HepG2 (cell line): ENCODE results near the gene PMEPA1. TPM values are rescaled to one million over a fixed set of nuclear protein-coding genes. Genes with fewer than 3 reads are reported as not detected.

Source experiments
- ATAC-seq: fragments of 200-7000 bp; cut with Tn5 transposase; 3 replicates; pipeline ENCODE4 v1.9.1; 2020; ENCODE audit warnings: mild to moderate bottlenecking, moderate library complexity
- BruUV-seq: library from RNA; stranded (reverse); fragments of 400-500 nt; replicated peaks from 2 replicates; lab custom pipeline; 2021; lab: Mats Ljungman, UMichigan
- CTCF ChIA-PET: fragments of 300-600 bp; formaldehyde crosslinking; extraction: SDS; loops from one replicate; lab custom pipeline; 2021; ENCODE audit warnings: low total read pairs, inconsistent platforms, low intra/inter-chr PET ratio; lab: Yijun Ruan, JAX
- POLR2A ChIA-PET: fragments of 350-600 bp; sonication (Branson Sonifier 250); formaldehyde crosslinking; loops from one replicate; lab custom pipeline; 2020; ENCODE audit warnings: antibody characterized with exemption, inconsistent platforms; lab: Yijun Ruan, JAX
- DNase-seq: peaks from one replicate; pipeline ENCODE4 v3.0.0-alpha.2; 2015; ENCODE audit warnings: low spot score
- FAIRE-seq: peaks from 3 replicates; lab custom pipeline; 2011; peaks lifted over from hg19 to GRCh38; lab: Jason Lieb, UNC
- H2AFZ ChIP-seq: one replicate; pipeline ENCODE4 v1.6.1; 2011; ENCODE audit warnings: low read length, inconsistent platforms
- H3K27ac ChIP-seq: fragments of 300-600 bp; 3 replicates; pipeline ENCODE4 v1.8.0; 2011; ENCODE audit warnings: mixed run types, mild to moderate bottlenecking, mixed read lengths, low read length, inconsistent platforms; ENCODE audit not compliant: insufficient read depth; ENCODE audit errors: extremely low read length
- H3K27me3 ChIP-seq, 2 experiments: fragments of 200-600 bp in 1 of 2; 2 replicates in 1 of 2; 3 replicates in 1 of 2; pipeline versions ENCODE4 v1.6.0 to v1.8.0; 2011; ENCODE audit warnings: low read length in 2 of 2, mild to moderate bottlenecking in 2 of 2, moderate library complexity in 2 of 2, inconsistent platforms in 1 of 2; ENCODE audit not compliant: insufficient read depth in 2 of 2, control insufficient read depth in 1 of 2
- H3K36me3 ChIP-seq, 2 experiments: fragments of 200-600 bp in 1 of 2; replicated peaks in 1 of 2; 2 replicates in 1 of 2; 3 replicates in 1 of 2; pipeline versions ENCODE4 v1.5.1 to v1.8.0; 2011; ENCODE audit warnings: low read length in 2 of 2, inconsistent platforms in 1 of 2; ENCODE audit not compliant: insufficient read depth in 2 of 2, control insufficient read depth in 1 of 2
- H3K4me1 ChIP-seq: 2 replicates; pipeline ENCODE4 v1.5.1; 2012; ENCODE audit warnings: low read length, inconsistent platforms; ENCODE audit not compliant: insufficient read depth
- H3K4me2 ChIP-seq: 2 replicates; pipeline ENCODE4 v1.6.0; 2011; ENCODE audit warnings: low read depth, low read length, inconsistent platforms
- H3K4me3 ChIP-seq, 3 experiments: fragments of 200-600 bp in 1 of 3; sonication (generic), shearing (Covaris generic) in 1 of 3; replicated peaks in 1 of 3; 2 replicates each; pipeline ENCODE4 v1.5.1; 2011 to 2016; ENCODE audit warnings: low read length in 3 of 3, inconsistent platforms in 2 of 3, low read depth in 2 of 3, mild to moderate bottlenecking in 2 of 3, control low read depth in 1 of 3, mixed read lengths in 1 of 3; ENCODE audit not compliant: insufficient read depth in 1 of 3
- H3K79me2 ChIP-seq: one replicate; pipeline ENCODE4 v1.6.1; 2011; ENCODE audit warnings: low read length, inconsistent platforms; ENCODE audit not compliant: insufficient read depth
- H3K9ac ChIP-seq: 2 replicates; pipeline ENCODE4 v1.6.0; 2011; ENCODE audit warnings: mild to moderate bottlenecking, low read depth, low read length, inconsistent platforms; ENCODE audit not compliant: insufficient read depth
- H3K9me3 ChIP-seq: 2 replicates; pipeline ENCODE4 v1.5.1; 2012; ENCODE audit warnings: mild to moderate bottlenecking, low read length
- H4K20me1 ChIP-seq: 2 replicates; pipeline ENCODE4 v1.6.0; 2011; ENCODE audit warnings: inconsistent platforms, mild to moderate bottlenecking, low read length, moderate library complexity; ENCODE audit not compliant: insufficient read depth
- MED1 ChIP-seq: sonication (generic); formaldehyde crosslinking; IDR thresholded peaks from 2 replicates; pipeline ENCODE4 v1.4.0; 2020; ENCODE audit warnings: missing genetic modification reagents
- MZF1 ChIP-seq: sonication (generic); formaldehyde crosslinking; IDR thresholded peaks from 2 replicates; pipeline ENCODE4 v1.8.1; 2023; ENCODE audit warnings: mild to moderate bottlenecking, missing genetic modification reagents, borderline replicate concordance
- RNF2 ChIP-seq: fragments of 450-650 bp; conservative IDR thresholded peaks from 2 replicates; pipeline ENCODE4 v1.6.1; 2016; ENCODE audit warnings: low read depth
- SNAI1 ChIP-seq: sonication (generic); formaldehyde crosslinking; IDR thresholded peaks from 2 replicates; pipeline ENCODE4 v1.5.0; 2020; ENCODE audit warnings: mild to moderate bottlenecking, missing genetic modification reagents, borderline replicate concordance
- TCF12 ChIP-seq, 2 experiments: fragments of 450-650 bp in 1 of 2; sonication (generic) in 1 of 2; formaldehyde crosslinking in 1 of 2; IDR thresholded peaks; 2 replicates each; pipeline versions ENCODE4 v1.6.1 to v1.8.0; 2017 to 2022; ENCODE audit warnings: antibody characterized with exemption in 1 of 2, mild to moderate bottlenecking in 1 of 2, missing genetic modification reagents in 1 of 2, moderate library complexity in 1 of 2
- ZEB1 ChIP-seq: IDR thresholded peaks from 2 replicates; pipeline ENCODE4 v1.6.1; 2012; ENCODE audit warnings: mild to moderate bottlenecking, low read depth, inconsistent platforms; ENCODE audit not compliant: insufficient replicate concordance
- ZNF160 ChIP-seq: sonication (generic); formaldehyde crosslinking; IDR thresholded peaks from 2 replicates; pipeline ENCODE4 v1.8.0; 2022; ENCODE audit warnings: mild to moderate bottlenecking, inconsistent platforms, missing genetic modification reagents
- ZNF3 ChIP-seq: IDR thresholded peaks from 2 replicates; pipeline ENCODE4 v1.7.0; 2017; ENCODE audit warnings: inconsistent platforms
- ZNF382 ChIP-seq: sonication (generic); formaldehyde crosslinking; IDR thresholded peaks from 2 replicates; pipeline ENCODE4 v1.5.0; 2020; ENCODE audit warnings: missing genetic modification reagents, mild to moderate bottlenecking, borderline replicate concordance
- ZNF557 ChIP-seq: sonication (generic); formaldehyde crosslinking; IDR thresholded peaks from 2 replicates; pipeline ENCODE4 v1.4.0; 2020; ENCODE audit warnings: missing genetic modification reagents
- ZNF598 ChIP-seq: sonication (generic); formaldehyde crosslinking; IDR thresholded peaks from 2 replicates; pipeline ENCODE4 v1.5.1; 2020; ENCODE audit warnings: mild to moderate bottlenecking, missing genetic modification reagents, borderline replicate concordance
- ZNF616 ChIP-seq: sonication (generic); formaldehyde crosslinking; IDR thresholded peaks from 2 replicates; pipeline ENCODE4 v1.5.0; 2020; ENCODE audit warnings: low read depth, mild to moderate bottlenecking, missing genetic modification reagents
- WGBS: methylation state at CpG from one replicate; pipeline ENCODE4 v1.1.6; 2017; ENCODE audit warnings: low lambda C conversion rate; 5-methylcytosine and 5-hydroxymethylcytosine counted together
- in situ Hi-C: cut with HindIII; loops from 2 replicates; pipeline ENCODE4 v1.10.0; 2017; ENCODE audit warnings: low pct_unique_long_range_greater_than_20kb; ENCODE audit not compliant: extremely low pct_ligation_motif_present
- intact Hi-C: fragments of 100-400 bp; cut with micrococcal nuclease; formaldehyde crosslinking; loops from one replicate; pipeline ENCODE4 v1.10.0; 2022; ENCODE audit not compliant: unreplicated experiment
- polyA plus RNA-seq, 8 experiments: library from polyadenylated mRNA; depleted of rRNA in 3 of 8; stranded (reverse) in 7 of 8; unstranded in 1 of 8; fragments of >200 nt; fragmentation: Illumina TruSeq in 4 of 8; extraction: Trizol in 4 of 8; gene quantifications; 2 replicates each; pipeline versions ENCODE4 v1.2.1 to v1.2.3, GENCODE V29; 2011 to 2016; ENCODE audit warnings: low read depth in 4 of 8, missing spikeins in 1 of 8, mixed read lengths in 1 of 8; ENCODE audit not compliant: insufficient read depth in 1 of 8
- total RNA-seq, 5 experiments: library from RNA; depleted of rRNA; stranded (reverse); fragments of >200 nt; fragmentation: Illumina TruSeq; extraction: Trizol; gene quantifications; 2 replicates each; pipeline ENCODE4 v1.2.3, GENCODE V29; 2016; ENCODE audit warnings: low read depth in 1 of 5
- TF ChIP-seq, protein P1 (sequence below): sonication (generic); formaldehyde crosslinking; IDR thresholded peaks from 2 replicates; pipeline ENCODE4 v1.4.0; 2020; ENCODE audit warnings: missing genetic modification reagents

PMEPA1 gene
- total and polyA plus RNA-seq, 2 of the 13 experiments (the other 11 are each of a cell fraction or from before 2014, with no cell fraction given) = not detected

DNA sequence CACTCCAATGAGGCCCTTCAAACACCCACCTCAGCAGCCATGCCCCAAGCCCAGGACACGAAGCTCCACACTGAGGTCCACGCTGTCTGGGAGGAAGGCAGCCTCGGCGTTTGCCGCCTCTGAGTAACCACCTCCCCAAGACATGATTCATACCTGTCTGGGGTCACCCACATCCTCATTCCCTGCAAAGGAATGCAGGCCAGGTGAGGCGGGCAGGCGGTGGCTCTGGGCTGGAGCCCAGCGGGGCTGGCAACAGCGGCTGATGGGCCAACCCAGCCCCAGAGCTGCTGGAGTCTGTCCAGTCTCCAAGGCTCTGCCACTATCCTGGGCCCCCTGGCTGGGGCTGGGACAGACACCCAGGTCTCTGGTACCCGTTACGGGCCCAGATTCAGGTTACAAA, 14.8 kb downstream of the PMEPA1 start:
- Histone ChIP-seq H3K4me3 (no peak overlapping the region), H3K27me3 (peaks cover 37 to 96% of the 10 kb centered on the region in 2 experiments), H3K4me1 (no peaks in the 10 kb centered on the region), H3K4me2 (no peak overlapping the region), H3K9me3 (no peaks in the 10 kb centered on the region), H3K27ac (no peak overlapping the region), H2AFZ (no peak overlapping the region), H3K79me2 (no peaks in the 10 kb centered on the region), H4K20me1 (no peaks in the 10 kb centered on the region; the same call in 1 of the 2 replicates), H3K9ac (no peak overlapping the region), H3K36me3 (no peaks in the 10 kb centered on the region)
- BruUV-seq = no TSS peak
- POLR2A ChIA-PET = no interaction called here
- no peak for DNase-seq
- 13% methylated on average over 10 of the region's 11 CpGs for WGBS
- CTCF ChIA-PET = no interaction called here
- in situ Hi-C loops (no loop called here), intact Hi-C loops (no loop called here)
- no peak for TF ChIP-seq ZNF160 (CRISPR knock-in tag)
- TF ChIP-seq MZF1 (CRISPR knock-in tag) = no peak
- TF ChIP-seq SNAI1 (CRISPR knock-in tag) = no peak
- TF ChIP-seq, protein P1, sequence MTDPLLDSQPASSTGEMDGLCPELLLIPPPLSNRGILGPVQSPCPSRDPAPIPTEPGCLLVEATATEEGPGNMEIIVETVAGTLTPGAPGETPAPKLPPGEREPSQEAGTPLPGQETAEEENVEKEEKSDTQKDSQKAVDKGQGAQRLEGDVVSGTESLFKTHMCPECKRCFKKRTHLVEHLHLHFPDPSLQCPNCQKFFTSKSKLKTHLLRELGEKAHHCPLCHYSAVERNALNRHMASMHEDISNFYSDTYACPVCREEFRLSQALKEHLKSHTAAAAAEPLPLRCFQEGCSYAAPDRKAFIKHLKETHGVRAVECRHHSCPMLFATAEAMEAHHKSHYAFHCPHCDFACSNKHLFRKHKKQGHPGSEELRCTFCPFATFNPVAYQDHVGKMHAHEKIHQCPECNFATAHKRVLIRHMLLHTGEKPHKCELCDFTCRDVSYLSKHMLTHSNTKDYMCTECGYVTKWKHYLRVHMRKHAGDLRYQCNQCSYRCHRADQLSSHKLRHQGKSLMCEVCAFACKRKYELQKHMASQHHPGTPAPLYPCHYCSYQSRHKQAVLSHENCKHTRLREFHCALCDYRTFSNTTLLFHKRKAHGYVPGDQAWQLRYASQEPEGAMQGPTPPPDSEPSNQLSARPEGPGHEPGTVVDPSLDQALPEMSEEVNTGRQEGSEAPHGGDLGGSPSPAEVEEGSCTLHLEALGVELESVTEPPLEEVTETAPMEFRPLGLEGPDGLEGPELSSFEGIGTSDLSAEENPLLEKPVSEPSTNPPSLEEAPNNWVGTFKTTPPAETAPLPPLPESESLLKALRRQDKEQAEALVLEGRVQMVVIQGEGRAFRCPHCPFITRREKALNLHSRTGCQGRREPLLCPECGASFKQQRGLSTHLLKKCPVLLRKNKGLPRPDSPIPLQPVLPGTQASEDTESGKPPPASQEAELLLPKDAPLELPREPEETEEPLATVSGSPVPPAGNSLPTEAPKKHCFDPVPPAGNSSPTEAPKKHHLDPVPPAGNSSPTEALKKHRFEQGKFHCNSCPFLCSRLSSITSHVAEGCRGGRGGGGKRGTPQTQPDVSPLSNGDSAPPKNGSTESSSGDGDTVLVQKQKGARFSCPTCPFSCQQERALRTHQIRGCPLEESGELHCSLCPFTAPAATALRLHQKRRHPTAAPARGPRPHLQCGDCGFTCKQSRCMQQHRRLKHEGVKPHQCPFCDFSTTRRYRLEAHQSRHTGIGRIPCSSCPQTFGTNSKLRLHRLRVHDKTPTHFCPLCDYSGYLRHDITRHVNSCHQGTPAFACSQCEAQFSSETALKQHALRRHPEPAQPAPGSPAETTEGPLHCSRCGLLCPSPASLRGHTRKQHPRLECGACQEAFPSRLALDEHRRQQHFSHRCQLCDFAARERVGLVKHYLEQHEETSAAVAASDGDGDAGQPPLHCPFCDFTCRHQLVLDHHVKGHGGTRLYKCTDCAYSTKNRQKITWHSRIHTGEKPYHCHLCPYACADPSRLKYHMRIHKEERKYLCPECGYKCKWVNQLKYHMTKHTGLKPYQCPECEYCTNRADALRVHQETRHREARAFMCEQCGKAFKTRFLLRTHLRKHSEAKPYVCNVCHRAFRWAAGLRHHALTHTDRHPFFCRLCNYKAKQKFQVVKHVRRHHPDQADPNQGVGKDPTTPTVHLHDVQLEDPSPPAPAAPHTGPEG (CRISPR knock-in tag) = no peak
- TF ChIP-seq TCF12 (IDR thresholded peaks at IDR 0.05) = no peak
- TF ChIP-seq TCF12 (CRISPR knock-in tag; IDR thresholded peaks at IDR 0.05) = no peak
- TF ChIP-seq RNF2 = no peak
- TF ChIP-seq ZNF557 (CRISPR knock-in tag) = no peak
- no peak for TF ChIP-seq ZNF598 (CRISPR knock-in tag)
- no peak for TF ChIP-seq MED1 (CRISPR knock-in tag)
- TF ChIP-seq ZNF616 (CRISPR knock-in tag) = no peak
- TF ChIP-seq ZNF382 (CRISPR knock-in tag) = no peak
- TF ChIP-seq ZNF3 (CRISPR knock-in tag) = no peak
- no peak for TF ChIP-seq ZEB1
- FAIRE-seq = no peak
- no peak for ATAC-seq
